Caco-2 (cell line): ENCODE measurements around the gene TMEM183A. TPM values are rescaled to one million over a fixed set of nuclear protein-coding genes. Genes with fewer than 3 reads are reported as not detected.
A peak's percentile ranks its signal among the peaks of the same experiment; 100 is the strongest.
"Not testable (repeated sequence)": the region's sequence is repeated elsewhere in the genome, so short reads cannot be mapped to it uniquely, and the experiment has no call there.

ENCODE experiments used
- BruUV-seq: library from RNA; stranded (reverse); fragments of 400-500 nt; replicated peaks from 2 replicates; lab custom pipeline; 2021; lab: Mats Ljungman, UMichigan
- CTCF ChIA-PET: fragments of 300-600 bp; sonication (Branson Sonifier 250); formaldehyde crosslinking; loops from one replicate; lab custom pipeline; 2022; ENCODE audit warnings: antibody characterized with exemption; lab: Charles Lee
- POLR2A ChIA-PET: fragments of 300-600 bp; sonication (Branson Sonifier 250); formaldehyde crosslinking; loops from one replicate; lab custom pipeline; 2022; ENCODE audit warnings: antibody characterized with exemption; lab: Charles Lee
- DNase-seq, 2 experiments: peaks; one replicate each; pipeline versions ENCODE4 v3.0.0 to v3.0.0-alpha.2; 2020 to 2022
- H3K27me3 ChIP-seq: replicated peaks from 2 replicates; pipeline ENCODE4 v1.6.0; 2011; ENCODE audit warnings: low read length; ENCODE audit not compliant: control insufficient read depth, insufficient read depth
- H3K36me3 ChIP-seq: 2 replicates; pipeline ENCODE4 v1.5.1; 2011; ENCODE audit warnings: low read length; ENCODE audit not compliant: control insufficient read depth, insufficient read depth
- H3K4me1 ChIP-seq: fragments of 250-450 bp; sonication (Bioruptor Pico); 2 replicates; pipeline ENCODE4 v1.5.1; 2020; ENCODE audit warnings: mild to moderate bottlenecking
- H3K4me3 ChIP-seq: 2 replicates; pipeline ENCODE4 v1.5.1; 2011; ENCODE audit warnings: low read depth, mild to moderate bottlenecking, control low read depth, low read length
- H3K9me3 ChIP-seq: fragments of 250-450 bp; sonication (Bioruptor Pico); 2 replicates; pipeline ENCODE4 v1.5.1; 2020; ENCODE audit warnings: mild to moderate bottlenecking, moderate library complexity
- H3K27ac Mint-ChIP-seq: one replicate; pipeline ENCODE4 v1.8.0; 2022; ENCODE audit warnings: mixed read lengths; ENCODE audit not compliant: unreplicated experiment
- H3K27me3 Mint-ChIP-seq: one replicate; pipeline ENCODE4 v1.8.0; 2022; ENCODE audit warnings: mixed read lengths; ENCODE audit not compliant: insufficient read depth, unreplicated experiment
- H3K36me3 Mint-ChIP-seq: one replicate; pipeline ENCODE4 v1.8.0; 2022; ENCODE audit warnings: mild to moderate bottlenecking, mixed read lengths; ENCODE audit not compliant: insufficient read depth, unreplicated experiment
- H3K4me1 Mint-ChIP-seq: one replicate; pipeline ENCODE4 v1.8.0; 2022; ENCODE audit warnings: low read depth, mixed read lengths; ENCODE audit not compliant: unreplicated experiment
- H3K4me3 Mint-ChIP-seq: one replicate; pipeline ENCODE4 v1.8.0; 2022; ENCODE audit warnings: mild to moderate bottlenecking, moderate library complexity, mixed read lengths; ENCODE audit not compliant: unreplicated experiment
- H3K9me3 Mint-ChIP-seq: one replicate; pipeline ENCODE4 v1.8.0; 2022; ENCODE audit warnings: mixed read lengths; ENCODE audit not compliant: unreplicated experiment
- intact Hi-C: fragments of 100-400 bp; cut with micrococcal nuclease; formaldehyde crosslinking; loops from one replicate; pipeline ENCODE4 v1.10.0; 2022; ENCODE audit not compliant: unreplicated experiment
- total RNA-seq: library from RNA; stranded (reverse); gene quantifications from 2 replicates; pipeline ENCODE4 v1.2.3, GENCODE V29; 2022
- TF ChIP-seq, protein P1 (sequence below), 2 experiments: fragments of 200-600 bp in 1 of 2; IDR thresholded peaks; 1 replicate in 1 of 2; 2 replicates in 1 of 2; pipeline versions ENCODE4 v1.5.1 to v1.8.0; 2011 to 2022; ENCODE audit warnings: antibody characterized with exemption in 1 of 2, control low read depth in 1 of 2, inconsistent platforms in 1 of 2, low read depth in 1 of 2, low read length in 1 of 2, mild to moderate bottlenecking in 1 of 2, moderate library complexity in 1 of 2; ENCODE audit not compliant: insufficient read depth in 1 of 2, severe bottlenecking in 1 of 2, unreplicated experiment in 1 of 2

Gene TMEM183A
- total RNA-seq, 1 experiment from 2014 or later = 74.3 TPM

DNA sequence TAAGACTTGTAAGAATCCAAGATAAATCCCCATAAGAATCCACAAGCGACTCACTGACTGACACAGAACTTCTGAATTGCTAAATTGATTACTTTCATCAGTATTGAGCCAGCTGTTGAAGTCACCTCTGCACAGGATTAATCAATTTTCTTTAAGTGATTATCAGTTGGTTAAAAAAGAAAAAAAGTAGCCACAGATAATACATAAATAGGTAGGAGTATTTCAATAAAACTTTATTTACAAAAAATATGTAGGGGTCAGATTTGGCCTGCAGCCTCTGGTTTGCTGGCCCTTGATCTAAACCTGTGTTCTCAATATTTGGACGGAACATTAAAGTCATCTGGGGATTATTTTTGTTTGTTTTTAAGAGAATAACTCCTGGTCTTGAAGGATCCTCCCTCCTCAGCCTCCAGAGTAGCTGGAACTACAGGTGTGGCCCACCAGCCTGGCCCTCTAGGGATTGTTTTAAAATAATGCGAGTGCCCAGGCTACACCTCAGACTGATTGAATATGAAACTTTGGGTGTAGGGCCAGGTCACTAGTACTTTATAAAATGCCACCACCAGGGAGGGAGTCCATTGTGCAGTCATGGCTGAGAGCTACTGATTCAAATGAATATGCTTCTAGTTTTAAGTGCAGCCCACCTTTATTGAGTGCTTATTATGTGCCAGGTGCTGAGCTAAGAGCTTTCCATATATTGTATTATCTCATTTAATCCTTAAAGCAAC lies 6.8 kb upstream of the TMEM183A start:
- Mint-ChIP-seq H3K27ac (no peak overlapping the region), H3K4me1 (peaks cover 9% of the 10 kb centered on the region), H3K9me3 (no peaks in the 10 kb centered on the region), H3K27me3 (no peaks in the 10 kb centered on the region), H3K36me3 (no peaks in the 10 kb centered on the region), H3K4me3 (no peak overlapping the region)
- BruUV-seq = no TSS peak
- POLR2A ChIA-PET = no interaction called here
- H3K9me3 ChIP-seq = no peaks in the 10 kb centered on the region
- no peaks in the 10 kb centered on the region for H3K36me3 ChIP-seq
- TF ChIP-seq, protein P1, sequence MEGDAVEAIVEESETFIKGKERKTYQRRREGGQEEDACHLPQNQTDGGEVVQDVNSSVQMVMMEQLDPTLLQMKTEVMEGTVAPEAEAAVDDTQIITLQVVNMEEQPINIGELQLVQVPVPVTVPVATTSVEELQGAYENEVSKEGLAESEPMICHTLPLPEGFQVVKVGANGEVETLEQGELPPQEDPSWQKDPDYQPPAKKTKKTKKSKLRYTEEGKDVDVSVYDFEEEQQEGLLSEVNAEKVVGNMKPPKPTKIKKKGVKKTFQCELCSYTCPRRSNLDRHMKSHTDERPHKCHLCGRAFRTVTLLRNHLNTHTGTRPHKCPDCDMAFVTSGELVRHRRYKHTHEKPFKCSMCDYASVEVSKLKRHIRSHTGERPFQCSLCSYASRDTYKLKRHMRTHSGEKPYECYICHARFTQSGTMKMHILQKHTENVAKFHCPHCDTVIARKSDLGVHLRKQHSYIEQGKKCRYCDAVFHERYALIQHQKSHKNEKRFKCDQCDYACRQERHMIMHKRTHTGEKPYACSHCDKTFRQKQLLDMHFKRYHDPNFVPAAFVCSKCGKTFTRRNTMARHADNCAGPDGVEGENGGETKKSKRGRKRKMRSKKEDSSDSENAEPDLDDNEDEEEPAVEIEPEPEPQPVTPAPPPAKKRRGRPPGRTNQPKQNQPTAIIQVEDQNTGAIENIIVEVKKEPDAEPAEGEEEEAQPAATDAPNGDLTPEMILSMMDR (IDR thresholded peaks at IDR 0.05; ENCODE audit: insufficient read depth in 1 of 2, low read depth in 1 of 2, low read length in 1 of 2, severe bottlenecking in 1 of 2, unreplicated experiment in 1 of 2) = no peak
- CTCF ChIA-PET = interaction anchor here (1.4 kb wide), 1 partner anchor 73 kb away, joined by 3 read pairs; the partner anchor contains the start of gene KLHL12
- H3K4me1 ChIP-seq = peaks cover 8% of the 10 kb centered on the region; the same call in 1 of the 2 replicates
- H3K4me3 ChIP-seq = no peak overlapping the region
- H3K27me3 ChIP-seq = no peaks in the 10 kb centered on the region
- intact Hi-C loops = no loop called here
- DNase-seq = no peak

DNA sequence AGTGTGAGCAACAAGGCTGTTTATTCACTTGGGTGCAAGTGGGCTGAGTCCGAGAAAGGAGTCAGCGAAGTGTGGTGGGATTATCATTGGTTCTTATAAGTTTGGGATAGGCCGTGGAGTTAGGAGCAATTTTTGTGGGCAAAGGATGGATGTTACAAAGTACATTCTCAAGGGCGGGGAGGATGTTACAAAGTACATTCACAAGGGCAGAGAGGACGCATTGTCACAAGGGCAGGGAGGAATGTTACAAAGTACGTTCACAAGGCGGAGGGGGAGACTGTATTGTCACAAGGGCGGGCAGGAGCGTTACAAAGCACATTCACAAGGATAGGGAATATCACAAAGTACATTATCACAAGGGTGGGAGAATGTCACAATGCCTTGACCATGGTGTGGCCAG lies 5.2 kb upstream of the TMEM183A start:
- no peaks in the 10 kb centered on the region for H3K9me3 Mint-ChIP-seq
- DNase-seq = no peak
- no peaks in the 10 kb centered on the region for H3K27me3 Mint-ChIP-seq
- H3K27ac Mint-ChIP-seq = no peak overlapping the region
- Histone ChIP-seq H3K36me3 (no peaks in the 10 kb centered on the region; the same call in 1 of the 2 replicates), H3K9me3 (no peaks in the 10 kb centered on the region), H3K4me3 (no peak overlapping the region), H3K27me3 (no peaks in the 10 kb centered on the region), H3K4me1 (peaks cover 8% of the 10 kb centered on the region; the same call in 1 of the 2 replicates)
- ChIA-PET POLR2A (no interaction called here), CTCF (no interaction called here)
- peaks cover 8% of the 10 kb centered on the region for H3K36me3 Mint-ChIP-seq
- intact Hi-C loops = no loop called here
- TF ChIP-seq, protein P1 (IDR thresholded peaks at IDR 0.05; ENCODE audit: insufficient read depth in 1 of 2, low read depth in 1 of 2, low read length in 1 of 2, severe bottlenecking in 1 of 2, unreplicated experiment in 1 of 2) = no peak
- H3K4me1 Mint-ChIP-seq = peaks cover 21% of the 10 kb centered on the region
- H3K4me3 Mint-ChIP-seq = no peak overlapping the region
- no TSS peak for BruUV-seq

DNA sequence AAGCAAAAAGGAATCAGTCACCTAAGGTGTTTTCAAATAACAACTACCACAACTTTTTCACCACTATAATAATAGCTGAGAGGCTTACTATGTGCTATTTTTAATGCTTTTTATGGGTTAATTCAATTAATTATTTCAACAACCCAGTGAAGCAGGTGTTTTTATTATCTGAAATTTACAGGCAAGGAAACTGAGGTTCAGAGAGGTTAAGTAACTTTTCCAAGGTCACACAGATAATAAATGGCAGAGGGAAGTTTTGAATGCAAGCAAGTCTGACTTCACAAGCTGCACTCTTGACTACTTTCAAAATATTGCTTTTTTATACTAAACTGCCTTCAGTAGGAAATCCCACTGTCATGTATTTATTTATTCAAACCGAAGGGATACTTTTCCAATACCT lies 4.2 kb upstream of the TMEM183A start:
- Mint-ChIP-seq H3K4me1 (peaks cover 21% of the 10 kb centered on the region), H3K36me3 (peaks cover 17% of the 10 kb centered on the region), H3K27me3 (no peaks in the 10 kb centered on the region), H3K27ac (no peak overlapping the region), H3K9me3 (no peaks in the 10 kb centered on the region), H3K4me3 (no peak overlapping the region)
- POLR2A ChIA-PET = no interaction called here
- DNase-seq = no peak
- H3K4me1 ChIP-seq = peaks cover 8% of the 10 kb centered on the region; the same call in 1 of the 2 replicates
- TF ChIP-seq, protein P1 (IDR thresholded peaks at IDR 0.05; ENCODE audit: insufficient read depth in 1 of 2, low read depth in 1 of 2, low read length in 1 of 2, severe bottlenecking in 1 of 2, unreplicated experiment in 1 of 2) = no peak
- H3K9me3 ChIP-seq = no peaks in the 10 kb centered on the region
- no TSS peak for BruUV-seq
- CTCF ChIA-PET = no interaction called here
- intact Hi-C loops = no loop called here
- no peak overlapping the region for H3K4me3 ChIP-seq
- H3K27me3 ChIP-seq = no peaks in the 10 kb centered on the region
- no peaks in the 10 kb centered on the region; the same call in 1 of the 2 replicates for H3K36me3 ChIP-seq

DNA sequence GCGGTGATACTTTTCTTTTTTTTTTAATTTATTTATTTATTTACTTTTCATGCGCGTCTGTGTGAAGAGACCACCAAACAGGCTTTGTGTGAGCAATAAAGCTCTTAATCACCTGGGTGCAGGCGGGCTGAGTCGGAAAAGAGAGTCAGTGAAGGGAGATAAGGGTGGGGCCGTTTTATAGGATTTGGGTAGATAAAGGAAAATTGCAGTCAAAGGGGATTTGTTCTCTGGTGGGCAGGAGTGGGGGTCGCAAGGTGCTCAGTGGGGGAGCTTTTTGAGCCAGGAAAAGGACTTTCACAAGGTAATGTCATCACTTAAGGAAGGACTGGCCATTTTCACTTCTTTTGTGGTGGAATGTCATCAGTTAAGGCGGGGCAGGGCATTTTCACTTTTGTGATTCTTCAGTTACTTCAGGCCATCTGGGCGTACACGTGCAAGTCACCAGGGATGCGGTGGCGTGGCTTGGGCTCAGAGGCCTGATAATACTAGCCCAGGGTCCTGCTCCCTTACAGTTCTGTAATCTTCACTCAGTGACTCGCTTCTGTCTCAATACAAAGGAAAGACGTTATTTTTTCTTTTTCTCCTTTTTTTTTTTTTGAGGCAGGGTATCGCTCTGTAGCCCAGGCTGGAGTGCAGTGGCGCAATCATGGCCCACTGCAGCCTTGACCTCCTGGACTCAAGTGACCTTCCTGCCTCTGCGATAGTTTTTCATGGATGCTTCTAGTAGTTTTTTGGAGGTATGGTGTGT lies 1.6 kb upstream of the TMEM183A start:
- H3K9me3 Mint-ChIP-seq, CTCF ChIA-PET, H3K36me3 ChIP-seq, BruUV-seq, DNase-seq, H3K4me1 ChIP-seq, H3K27me3 ChIP-seq, H3K9me3 ChIP-seq, H3K27me3 Mint-ChIP-seq: not testable (repeated sequence)
- H3K27ac Mint-ChIP-seq = peak overlapping the region; percentile 88
- H3K4me1 Mint-ChIP-seq = peaks cover 22% of the 10 kb centered on the region
- intact Hi-C loops = loop anchor here (2.0 kb wide), 1 partner anchor 117 kb away; the partner anchor contains the start of gene RABIF
- peak overlapping the region; percentile 91 for H3K4me3 Mint-ChIP-seq
- peak overlapping the region; percentile 51 for H3K4me3 ChIP-seq
- H3K36me3 Mint-ChIP-seq = peaks cover 40% of the 10 kb centered on the region
- POLR2A ChIA-PET = interaction anchor here (1.9 kb wide), 1 partner anchor 78 kb away, joined by 15 read pairs; the partner anchor contains the start of gene KLHL12
